HG03457 (cell line): ENCODE data around the gene OR5AU1.

Source experiments
- ATAC-seq: cut with Tn5 transposase; IDR thresholded peaks from one replicate; pipeline ENCODE4 v1.9.1; 2021; ENCODE audit warnings: moderate number of reproducible peaks; ENCODE audit not compliant: unreplicated experiment

OR5AU1 gene

GRCh38 chr14:21108791-21109190 is 47.1 kb downstream of the OR5AU1 start:
- ATAC-seq, result no peak

- no peak for ATAC-seq
These were observed 48.5 kb downstream of the OR5AU1 start for GRCh38 chr14:21107283-21107800.

- ATAC-seq, result no peak
These were observed 49.2 kb downstream of the OR5AU1 start for GRCh38 chr14:21106498-21107282.

DNA sequence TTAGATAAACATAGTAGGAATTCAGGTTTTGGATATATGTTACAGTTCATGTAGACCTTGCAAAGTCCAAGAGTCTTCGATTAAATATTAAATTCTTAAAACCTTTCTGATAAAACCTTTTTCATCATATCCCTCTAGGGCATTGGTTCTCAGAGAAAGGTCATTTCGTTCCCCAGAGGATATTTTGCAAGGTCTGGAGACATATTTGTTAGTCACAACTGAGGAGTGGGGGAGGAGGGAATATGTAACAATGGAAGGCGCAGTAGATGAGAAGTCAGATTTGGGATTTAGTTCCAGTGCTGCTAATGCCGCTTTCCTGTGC is 49.7 kb downstream of the OR5AU1 start:
- ATAC-seq, result no peak

GRCh38 chr14:21105095-21105494 is 50.8 kb downstream of the OR5AU1 start:
- ATAC-seq, result no peak
